ENCODE measurements around the gene RBBP8.

Gene RBBP8

GRCh38 chr18:23066504-23067039, 133.4 kb downstream of the RBBP8 start:
- TF ChIP-seq CTCF (IDR thresholded peaks at IDR 0.05; ENCODE audit: insufficient read depth, low read length, poor library complexity, severe bottlenecking) (no peak), EZH2phosphoT487 (conservative IDR thresholded peaks at IDR 0.05; ENCODE audit: low read length) (no peak)
- Histone ChIP-seq H3K79me2 (ENCODE audit: insufficient read depth, low read length) (no peaks in the 10 kb centered on the region), H3K9me3 (ENCODE audit: insufficient read depth, low read length) (peaks cover 8% of the 10 kb centered on the region; the same call in 1 of the 2 replicates), H3K9ac (ENCODE audit: low read length) (no peak overlapping the region), H3K27me3 (ENCODE audit: low read length) (no peaks in the 10 kb centered on the region), H3F3A (ENCODE audit: insufficient read depth) (no peaks in the 10 kb centered on the region), H3K9me2 (replicated peaks; ENCODE audit: insufficient read depth, low read length) (no peaks in the 10 kb centered on the region), H3K4me3 (ENCODE audit: insufficient read depth, low read length, poor library complexity, severe bottlenecking) (no peak overlapping the region), H2AFZ (ENCODE audit: low read depth, low read length, severe bottlenecking) (no peak overlapping the region), H3K4me2 (ENCODE audit: low read depth, low read length, poor library complexity, severe bottlenecking) (no peak overlapping the region), H3K36me3 (ENCODE audit: low read length) (no peaks in the 10 kb centered on the region), H4K20me1 (ENCODE audit: low read depth, low read length) (no peaks in the 10 kb centered on the region), H3K27ac (ENCODE audit: low read depth, low read length) (no peak overlapping the region)

DNA sequence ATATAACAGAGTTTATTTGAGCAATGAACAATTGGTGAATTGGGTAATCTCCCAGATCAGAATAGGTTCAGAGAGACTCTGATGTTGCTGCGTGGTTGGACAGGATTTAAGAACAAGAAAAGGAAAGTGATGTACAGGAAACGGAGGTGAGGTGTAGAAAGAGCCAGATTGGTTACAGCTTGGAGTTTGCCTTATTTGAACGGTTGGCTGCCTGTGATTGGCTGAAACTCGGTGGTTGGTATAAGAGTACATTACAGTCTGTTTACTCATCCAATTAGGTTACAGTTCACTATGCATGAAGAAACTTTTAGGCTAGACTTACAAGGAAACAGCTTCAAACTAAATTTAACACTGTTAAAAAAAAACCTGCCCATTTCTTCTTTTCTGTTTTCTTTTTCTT, 134.1 kb downstream of the RBBP8 start:
- no peak overlapping the region for H2AFZ ChIP-seq (ENCODE audit: low read depth, low read length, severe bottlenecking)
- no peak overlapping the region for H3K9ac ChIP-seq (ENCODE audit: low read length)
- H4K20me1 ChIP-seq (ENCODE audit: low read depth, low read length) = no peaks in the 10 kb centered on the region
- no peaks in the 10 kb centered on the region for H3K36me3 ChIP-seq (ENCODE audit: low read length)
- peaks cover 8% of the 10 kb centered on the region; the same call in 1 of the 2 replicates for H3K9me3 ChIP-seq (ENCODE audit: insufficient read depth, low read length)
- H3K4me2 ChIP-seq (ENCODE audit: low read depth, low read length, poor library complexity, severe bottlenecking) = no peak overlapping the region
- no peak overlapping the region for H3K4me3 ChIP-seq (ENCODE audit: insufficient read depth, low read length, poor library complexity, severe bottlenecking)
- no peaks in the 10 kb centered on the region for H3K27me3 ChIP-seq (ENCODE audit: low read length)
- no peak for TF ChIP-seq EZH2phosphoT487 (conservative IDR thresholded peaks at IDR 0.05; ENCODE audit: low read length)
- no peaks in the 10 kb centered on the region for H3K9me2 ChIP-seq (replicated peaks; ENCODE audit: insufficient read depth, low read length)
- no peak overlapping the region for H3K27ac ChIP-seq (ENCODE audit: low read depth, low read length)
- H3K79me2 ChIP-seq (ENCODE audit: insufficient read depth, low read length) = no peaks in the 10 kb centered on the region
- H3F3A ChIP-seq (ENCODE audit: insufficient read depth) = no peaks in the 10 kb centered on the region

DNA sequence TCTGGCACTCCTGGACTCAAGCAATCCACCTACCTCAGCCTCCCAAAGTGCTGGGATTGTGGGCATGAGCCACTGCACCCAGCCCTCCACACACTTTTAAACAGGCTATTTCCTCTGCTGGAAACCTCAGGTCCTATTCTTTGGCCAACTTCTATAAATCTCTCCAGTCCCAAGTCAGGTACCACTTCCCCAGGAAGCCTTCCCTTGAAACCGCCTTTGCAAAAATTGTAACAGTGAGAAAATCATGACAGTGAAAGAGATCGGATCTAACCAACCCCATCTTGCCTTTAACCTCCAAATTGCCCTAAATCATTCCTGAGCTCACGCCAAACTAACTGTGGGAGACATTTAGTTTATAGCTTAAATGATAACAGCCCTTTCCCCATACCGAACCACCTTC, 134.9 kb downstream of the RBBP8 start:
- Histone ChIP-seq H3K27me3 (ENCODE audit: low read length) (no peaks in the 10 kb centered on the region), H3K9ac (ENCODE audit: low read length) (no peak overlapping the region), H3K36me3 (ENCODE audit: low read length) (no peaks in the 10 kb centered on the region), H3K27ac (ENCODE audit: low read depth, low read length) (no peak overlapping the region), H3K9me2 (replicated peaks; ENCODE audit: insufficient read depth, low read length) (no peaks in the 10 kb centered on the region), H3F3A (ENCODE audit: insufficient read depth) (no peaks in the 10 kb centered on the region), H3K4me2 (ENCODE audit: low read depth, low read length, poor library complexity, severe bottlenecking) (no peak overlapping the region), H2AFZ (ENCODE audit: low read depth, low read length, severe bottlenecking) (no peak overlapping the region), H4K20me1 (ENCODE audit: low read depth, low read length) (no peaks in the 10 kb centered on the region), H3K79me2 (ENCODE audit: insufficient read depth, low read length) (no peaks in the 10 kb centered on the region), H3K4me3 (ENCODE audit: insufficient read depth, low read length, poor library complexity, severe bottlenecking) (no peak overlapping the region), H3K9me3 (ENCODE audit: insufficient read depth, low read length) (peaks cover 7% of the 10 kb centered on the region; the same call in 1 of the 2 replicates)
- TF ChIP-seq EZH2phosphoT487 (conservative IDR thresholded peaks at IDR 0.05; ENCODE audit: low read length) = no peak
- TF ChIP-seq CTCF (IDR thresholded peaks at IDR 0.05; ENCODE audit: insufficient read depth, low read length, poor library complexity, severe bottlenecking) = no peak

- no peak overlapping the region for H3K4me2 ChIP-seq (ENCODE audit: low read depth, low read length, poor library complexity, severe bottlenecking)
- H3F3A ChIP-seq (ENCODE audit: insufficient read depth) = no peaks in the 10 kb centered on the region
- no peak overlapping the region for H3K27ac ChIP-seq (ENCODE audit: low read depth, low read length)
- H3K9ac ChIP-seq (ENCODE audit: low read length) = no peak overlapping the region
- H3K9me3 ChIP-seq (ENCODE audit: insufficient read depth, low read length) = no peaks in the 10 kb centered on the region
- no peaks in the 10 kb centered on the region for H3K9me2 ChIP-seq (replicated peaks; ENCODE audit: insufficient read depth, low read length)
- no peaks in the 10 kb centered on the region for H3K36me3 ChIP-seq (ENCODE audit: low read length)
- H2AFZ ChIP-seq (ENCODE audit: low read depth, low read length, severe bottlenecking) = no peak overlapping the region
- H4K20me1 ChIP-seq (ENCODE audit: low read depth, low read length) = no peaks in the 10 kb centered on the region
- no peaks in the 10 kb centered on the region for H3K79me2 ChIP-seq (ENCODE audit: insufficient read depth, low read length)
- TF ChIP-seq EZH2phosphoT487 (conservative IDR thresholded peaks at IDR 0.05; ENCODE audit: low read length) (no peak), CTCF (IDR thresholded peaks at IDR 0.05; ENCODE audit: insufficient read depth, low read length, poor library complexity, severe bottlenecking) (no peak)
- no peaks in the 10 kb centered on the region for H3K27me3 ChIP-seq (ENCODE audit: low read length)
- H3K4me3 ChIP-seq (ENCODE audit: insufficient read depth, low read length, poor library complexity, severe bottlenecking) = no peak overlapping the region
These were observed 135.6 kb downstream of the RBBP8 start for GRCh38 chr18:23068570-23069310.
